ENCODE measurements around the gene CCND2.

Gene CCND2

GRCh38 chr12:4286228-4286627 is 12.7 kb downstream of the CCND2 start:
- ChIA-PET CTCF (interaction anchor here (1.9 to 8.9 kb wide), 3 partner anchors 9 to 401 kb away, joined by 7 to 63 read pairs (median 13); no protein-coding TSS in a partner anchor), POLR2A (interaction anchor here (1.0 kb wide), 2 partner anchors 8 to 9 kb away, joined by 3 read pairs; no protein-coding TSS in a partner anchor)
- no peak for DNase-seq (ENCODE audit: extremely low spot score)
- no peak for TF ChIP-seq CTCF (IDR thresholded peaks at IDR 0.05; ENCODE audit: control extremely low read depth, extremely low read depth, low read depth, missing control alignments)

- TF ChIP-seq CTCF (IDR thresholded peaks at IDR 0.05; ENCODE audit: control extremely low read depth, extremely low read depth, low read depth, missing control alignments): no peak
- ChIA-PET POLR2A (interaction anchor here (1.0 kb wide), 2 partner anchors 8 to 10 kb away, joined by 3 read pairs; no protein-coding TSS in a partner anchor), CTCF (interaction anchor here (1.9 to 8.9 kb wide), 3 partner anchors 9 to 401 kb away, joined by 7 to 63 read pairs (median 13); no protein-coding TSS in a partner anchor)
- no peak for DNase-seq (ENCODE audit: extremely low spot score)
Observed at GRCh38 chr12:4286771-4287317, 13.3 kb downstream of the CCND2 start.

- CTCF ChIA-PET: interaction anchor here (1.9 to 8.9 kb wide), 3 partner anchors 10 to 402 kb away, joined by 7 to 63 read pairs (median 13); no protein-coding TSS in a partner anchor
- DNase-seq (ENCODE audit: extremely low spot score): no peak
- TF ChIP-seq CTCF (IDR thresholded peaks at IDR 0.05; ENCODE audit: control extremely low read depth, extremely low read depth, low read depth, missing control alignments): no peak
- POLR2A ChIA-PET: interaction anchor here (1.0 kb wide), 1 partner anchor 9 kb away, joined by 3 read pairs; no protein-coding TSS in a partner anchor
Observed at GRCh38 chr12:4287325-4288211, 14.0 kb downstream of the CCND2 start.

- no peak for DNase-seq (ENCODE audit: extremely low spot score)
- no peak for TF ChIP-seq CTCF (IDR thresholded peaks at IDR 0.05; ENCODE audit: control extremely low read depth, extremely low read depth, low read depth, missing control alignments)
- ChIA-PET POLR2A (interaction anchor here (1.6 kb wide), 1 partner anchor 12 kb away, joined by 5 read pairs; no protein-coding TSS in a partner anchor), CTCF (interaction anchor here (3.6 to 8.9 kb wide), 2 partner anchors 11 to 403 kb away, joined by 13 to 63 read pairs; no protein-coding TSS in a partner anchor)
Observed at GRCh38 chr12:4288296-4289131, 15.0 kb downstream of the CCND2 start.

- no peak for DNase-seq (ENCODE audit: extremely low spot score)
- no peak for TF ChIP-seq CTCF (IDR thresholded peaks at IDR 0.05; ENCODE audit: control extremely low read depth, extremely low read depth, low read depth, missing control alignments)
- ChIA-PET POLR2A (interaction anchor here (1.6 kb wide), 1 partner anchor 13 kb away, joined by 5 read pairs; no protein-coding TSS in a partner anchor), CTCF (interaction anchor here (3.6 to 8.9 kb wide), 2 partner anchors 12 to 404 kb away, joined by 13 to 63 read pairs; no protein-coding TSS in a partner anchor)
Observed at GRCh38 chr12:4289231-4289878, 15.8 kb downstream of the CCND2 start.

Measured in GM10248 (cell line).